H7 (cell line): ENCODE measurements around the gene TRPT1. TPM values are rescaled to one million over a fixed set of nuclear protein-coding genes. Genes with fewer than 3 reads are reported as not detected.

Experiments used
- DNase-seq: peaks from one replicate; pipeline ENCODE4 v3.0.0; 2012
- H3K27me3 ChIP-seq: 2 replicates; pipeline ENCODE4 v1.6.0; 2011; ENCODE audit warnings: mild to moderate bottlenecking, low read length; ENCODE audit not compliant: control insufficient read depth, insufficient read depth
- H3K36me3 ChIP-seq: replicated peaks from 2 replicates; pipeline ENCODE4 v1.5.1; 2011; ENCODE audit warnings: low read length; ENCODE audit not compliant: control insufficient read depth, insufficient read depth
- H3K4me3 ChIP-seq: 2 replicates; pipeline ENCODE4 v1.5.1; 2011; ENCODE audit warnings: low read depth, mild to moderate bottlenecking, control low read depth, low read length, moderate library complexity; ENCODE audit not compliant: insufficient read depth
- total RNA-seq: library from RNA; depleted of rRNA; stranded (reverse); fragments of >200 nt; shearing (Covaris generic); gene quantifications from 2 replicates; pipeline ENCODE4 v1.2.3, GENCODE V29; 2014; rRNA removed

Gene TRPT1
- total RNA-seq, 1 experiment from 2014 or later = 75.6 TPM

DNA sequence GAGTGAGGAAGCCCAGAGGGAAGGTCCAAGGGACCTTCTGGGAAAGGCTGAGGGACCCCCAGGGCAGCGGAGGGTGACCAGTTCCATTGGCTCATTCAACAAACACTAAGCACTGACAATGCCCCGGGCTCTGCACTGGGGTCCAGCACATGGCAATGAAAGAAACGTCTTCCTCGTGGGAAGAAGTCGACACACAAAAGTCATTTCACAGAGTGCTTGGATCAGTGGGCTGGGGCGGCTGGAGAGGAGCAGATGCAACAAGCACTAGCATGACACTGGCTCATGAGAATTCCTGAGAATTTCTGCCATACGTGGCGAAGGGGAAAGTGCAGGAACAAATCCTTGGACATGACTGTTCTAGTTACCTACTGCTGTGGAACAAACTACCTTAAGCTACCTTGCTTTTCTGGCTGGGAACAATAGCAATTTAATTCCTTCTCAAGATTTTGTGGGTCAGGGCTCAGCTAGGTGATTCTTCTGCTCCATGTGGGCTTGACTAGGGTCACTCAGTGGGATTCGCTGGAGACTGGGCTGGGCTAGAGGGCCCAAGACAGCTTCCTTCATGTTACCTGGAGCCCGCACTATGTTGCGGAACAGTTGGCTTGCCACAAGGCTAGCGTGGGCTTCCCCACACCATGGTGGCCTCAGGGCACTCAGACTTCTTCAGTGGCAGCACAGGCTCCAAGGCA is 46.9 kb downstream of the TRPT1 start:
- DNase-seq = no peak
- Histone ChIP-seq H3K4me3 (no peak overlapping the region), H3K36me3 (0 out of 2 replicates have a peak, but pooled peaks cover 2% of the 10 kb centered on the region), H3K27me3 (no peaks in the 10 kb centered on the region)

- no peaks in the 10 kb centered on the region for H3K27me3 ChIP-seq
- H3K36me3 ChIP-seq = 0 out of 2 replicates have a peak, but pooled peaks cover 2% of the 10 kb centered on the region
- no peak overlapping the region for H3K4me3 ChIP-seq
- no peak for DNase-seq
Measured at GRCh38 chr11:64178203-64178602, 47.8 kb downstream of the TRPT1 start.

- Histone ChIP-seq H3K27me3 (no peaks in the 10 kb centered on the region), H3K36me3 (0 out of 2 replicates have a peak, but pooled peaks cover 2% of the 10 kb centered on the region), H3K4me3 (no peak overlapping the region)
- DNase-seq = no peak
Measured at GRCh38 chr11:64176751-64177150, 49.2 kb downstream of the TRPT1 start.

Other genes starting within 250 kb of the TRPT1 start
- 76.6 and 77.4 TPM in 2 replicates for gene OTUB1, start 239.7 kb downstream of the TRPT1 start, total RNA-seq
- gene FLRT1, start 190.3 kb downstream of the TRPT1 start, total RNA-seq = 0.94 and 1.7 TPM in 2 replicates
- gene MACROD1, start 60.1 kb downstream of the TRPT1 start, total RNA-seq = 30.9 and 52.9 TPM in 2 replicates
- gene STIP1, start 40.0 kb downstream of the TRPT1 start, total RNA-seq = 263 and 278 TPM in 2 replicates
- gene FERMT3, start 19.5 kb downstream of the TRPT1 start, total RNA-seq = 0.15 and 0.80 TPM in 2 replicates
- gene NUDT22, start 88 bp upstream of the TRPT1 start, total RNA-seq = 73.3 and 75.9 TPM in 2 replicates
- 12.0 and 18.0 TPM in 2 replicates for gene DNAJC4, start 4.4 kb upstream of the TRPT1 start, total RNA-seq
- gene VEGFB, start 8.4 kb upstream of the TRPT1 start, total RNA-seq = 17.6 and 22.4 TPM in 2 replicates
- 62.0 and 63.8 TPM in 2 replicates for gene FKBP2, start 14.9 kb upstream of the TRPT1 start, total RNA-seq
- gene PPP1R14B, start 20.8 kb upstream of the TRPT1 start, total RNA-seq = 461 and 540 TPM in 2 replicates
- 70.0 and 87.0 TPM in 2 replicates for gene PLCB3, start 25.3 kb upstream of the TRPT1 start, total RNA-seq
- 46.0 and 71.8 TPM in 2 replicates for gene BAD, start 58.5 kb upstream of the TRPT1 start, total RNA-seq
- gene GPR137, start 59.7 kb upstream of the TRPT1 start, total RNA-seq = 26.3 and 29.5 TPM in 2 replicates
- gene KCNK4, start 65.1 kb upstream of the TRPT1 start, total RNA-seq = not detected in 2 replicates
- 0.38 and 1.00 TPM in 2 replicates for gene CATSPERZ, start 74.2 kb upstream of the TRPT1 start, total RNA-seq
- gene ESRRA, start 79.3 kb upstream of the TRPT1 start, total RNA-seq = 80.5 and 94.8 TPM in 2 replicates
- 261 and 314 TPM in 2 replicates for gene TRMT112, start 91.4 kb upstream of the TRPT1 start, total RNA-seq
- gene PRDX5, start 91.9 kb upstream of the TRPT1 start, total RNA-seq = 272 and 303 TPM in 2 replicates
- gene CCDC88B, start 114.0 kb upstream of the TRPT1 start, total RNA-seq = 7.7 and 9.9 TPM in 2 replicates
- 16.0 and 17.6 TPM in 2 replicates for gene RPS6KA4, start 133.0 kb upstream of the TRPT1 start, total RNA-seq